GM21825 (cell line): ENCODE results near the gene WFS1.

Experiments used
- ATAC-seq: cut with Tn5 transposase; IDR thresholded peaks from one replicate; pipeline ENCODE4 v1.9.1; 2021; ENCODE audit warnings: mild to moderate bottlenecking, moderate library complexity; ENCODE audit not compliant: unreplicated experiment

WFS1 gene

DNA sequence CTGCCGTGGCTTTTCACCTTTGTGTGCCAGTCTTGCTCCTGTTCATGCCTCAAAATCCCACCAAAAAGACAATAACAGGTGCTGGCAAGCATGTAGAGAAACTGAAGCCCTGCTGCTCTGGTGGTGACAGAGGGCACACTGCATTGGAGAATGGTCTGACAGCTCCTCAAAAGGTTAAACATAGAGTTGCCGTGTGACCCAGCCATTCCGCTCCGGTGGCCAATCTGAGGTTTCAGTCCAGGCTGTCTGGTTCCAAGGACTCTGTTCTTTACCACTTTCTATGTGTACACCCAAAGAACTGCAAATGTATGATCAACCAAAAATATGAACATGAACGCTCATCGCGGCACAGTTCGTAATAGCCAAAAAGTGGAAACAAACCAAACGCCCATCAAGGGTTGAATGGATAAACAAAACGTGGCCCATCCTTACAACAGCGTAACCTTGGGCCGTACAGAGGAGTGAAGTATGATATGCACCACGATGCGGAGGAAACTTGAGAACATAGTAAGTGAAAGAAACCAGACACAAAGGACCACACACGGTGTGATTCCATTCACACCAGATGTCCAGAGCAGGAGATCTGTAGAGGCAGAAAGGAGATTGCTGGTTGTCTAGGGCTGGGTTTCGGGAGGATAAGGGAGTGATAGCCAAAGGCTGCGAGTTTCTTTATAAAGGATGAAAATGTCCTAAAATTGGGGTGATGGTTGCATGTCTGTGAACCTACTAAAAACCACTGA lies 33.6 kb upstream of the WFS1 start:
- no peak for ATAC-seq

DNA sequence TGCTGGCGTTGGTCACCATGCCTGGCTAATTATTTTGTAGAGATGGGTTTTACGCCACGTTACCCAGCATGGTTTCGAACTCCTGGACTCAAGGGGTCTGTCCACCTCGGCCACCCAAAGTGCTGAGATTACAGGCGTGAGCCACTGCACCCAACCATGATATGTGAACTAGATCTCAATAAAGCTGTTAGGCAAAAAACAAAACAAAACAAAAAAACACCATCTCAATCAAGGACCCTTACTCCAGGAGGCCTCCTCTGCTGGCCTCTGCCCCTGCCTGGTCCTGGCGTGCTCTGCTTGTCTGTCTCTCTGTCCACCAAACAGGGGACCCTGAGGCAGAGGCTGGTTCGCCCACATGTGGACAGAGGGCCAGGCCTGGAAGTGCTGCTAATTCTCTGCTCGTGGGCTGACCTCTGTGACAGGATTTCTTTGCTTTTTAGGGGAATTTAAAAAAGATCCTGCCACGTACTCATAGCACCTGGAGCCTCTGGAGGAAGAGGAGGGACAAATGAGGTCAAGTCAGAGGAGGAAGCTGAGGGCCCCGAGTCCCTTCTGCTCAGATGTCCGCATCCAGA lies 32.7 kb upstream of the WFS1 start:
- ATAC-seq: no peak

DNA sequence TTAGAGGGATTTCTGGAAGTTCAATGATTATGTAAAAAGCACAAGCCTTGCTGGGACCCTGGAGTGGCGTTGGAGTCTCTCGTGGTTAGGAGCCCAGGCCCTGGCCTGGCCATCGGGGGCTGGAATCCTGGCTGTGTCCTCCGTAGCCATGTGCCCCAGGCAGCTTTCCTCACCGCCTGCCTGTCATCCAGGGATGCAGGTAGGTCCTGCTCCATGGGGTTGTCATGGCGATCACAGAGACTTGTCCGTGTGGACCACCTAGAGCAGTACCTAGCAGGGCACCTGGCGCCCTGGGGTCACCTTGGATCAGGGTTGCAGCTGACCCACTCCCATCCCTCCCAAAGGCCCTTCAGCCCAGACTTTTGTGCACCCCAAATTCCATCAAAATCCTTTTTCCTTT lies 30.2 kb upstream of the WFS1 start:
- no peak for ATAC-seq

DNA sequence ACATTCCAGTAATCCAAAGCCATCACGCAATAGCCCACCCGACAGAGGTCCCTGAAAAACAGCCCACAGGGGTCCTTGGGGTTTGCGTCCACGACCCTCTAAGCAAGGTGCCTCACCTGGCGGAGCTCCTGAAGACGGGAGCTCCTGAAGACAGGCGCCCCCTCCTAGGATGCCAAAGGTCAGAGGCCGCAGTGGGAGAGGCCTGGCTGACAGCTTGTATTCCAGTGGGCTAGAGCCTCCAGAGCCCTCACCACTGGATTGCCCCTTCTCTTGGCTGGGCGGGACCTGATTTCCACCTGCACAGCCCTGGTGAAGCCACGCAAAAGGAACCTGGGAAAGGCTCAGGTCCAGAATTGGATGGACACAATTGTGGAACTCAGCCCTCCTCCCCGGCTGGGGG lies 29.7 kb upstream of the WFS1 start:
- no peak for ATAC-seq

DNA sequence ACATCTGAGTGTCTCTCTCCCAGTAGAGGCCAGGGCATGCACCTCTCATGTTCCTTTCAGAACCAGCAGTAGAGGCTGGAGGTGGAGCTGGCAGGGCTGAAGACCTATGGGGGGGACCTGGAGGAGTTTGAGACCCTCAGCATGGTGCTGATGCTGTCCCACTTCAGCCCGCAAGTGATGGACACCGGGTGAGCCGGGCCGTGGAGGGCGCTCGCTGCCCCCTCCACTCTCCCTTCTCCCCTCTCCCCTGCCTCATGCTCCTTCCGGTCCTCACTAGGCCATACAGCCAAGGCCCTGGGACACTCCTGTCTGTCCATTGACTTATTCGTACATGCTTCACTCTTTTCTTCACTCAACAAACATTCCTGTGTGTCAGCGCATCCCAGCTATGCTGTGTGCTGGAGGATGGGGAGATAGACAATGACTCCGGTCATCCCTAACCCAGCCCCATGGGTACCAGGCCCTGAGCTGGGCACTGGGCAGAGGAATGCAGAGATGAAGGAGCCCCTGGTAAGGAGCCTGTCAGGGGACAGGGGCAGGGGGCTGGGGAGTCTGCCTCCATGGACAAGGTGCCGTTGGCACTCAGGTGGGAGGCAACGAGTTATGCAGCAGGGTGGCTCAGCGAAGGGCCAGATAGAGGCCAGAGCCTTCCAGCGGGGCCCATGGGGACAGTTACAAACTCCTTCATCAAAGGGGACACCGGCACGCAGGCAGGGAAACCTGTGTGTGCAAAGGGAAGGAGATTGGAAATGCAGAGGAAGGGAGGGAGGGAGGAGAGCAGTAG lies 28.4 kb upstream of the WFS1 start:
- ATAC-seq: no peak

DNA sequence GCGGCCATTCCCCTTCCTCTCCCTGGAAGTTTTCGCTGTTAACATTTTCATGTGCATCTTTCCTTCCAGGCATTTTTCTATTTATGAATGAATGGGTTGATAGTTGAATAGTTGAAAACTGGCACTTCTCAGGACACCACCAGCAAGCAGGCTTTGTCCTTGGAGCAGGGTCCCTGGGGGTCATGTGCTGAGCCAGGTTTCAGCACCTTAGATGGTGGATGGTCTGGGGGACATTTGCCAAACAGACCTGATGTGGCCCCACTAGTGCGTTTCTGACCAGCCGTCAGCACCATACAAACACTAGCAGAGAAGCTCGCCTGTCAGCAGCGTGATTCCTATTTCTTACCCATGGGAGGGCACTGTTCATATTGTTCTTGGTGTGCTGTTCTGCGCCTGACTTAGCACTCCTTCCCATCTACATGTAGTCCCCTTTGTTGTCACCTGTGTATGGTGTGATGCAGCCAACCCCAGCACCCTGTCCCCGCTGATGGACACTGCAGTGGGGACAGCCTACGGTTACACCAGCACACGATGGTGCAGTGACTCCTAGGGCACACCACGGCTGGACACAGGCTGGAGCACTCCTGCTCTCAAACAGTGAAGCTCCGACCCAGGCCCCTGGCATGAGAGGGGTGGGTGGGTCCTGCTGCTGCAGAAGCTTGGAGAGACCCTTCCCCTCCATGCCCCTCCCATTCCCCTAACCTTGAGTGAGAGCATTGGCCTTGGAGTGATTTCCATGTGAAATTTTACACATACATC lies 27.2 kb upstream of the WFS1 start:
- no peak for ATAC-seq

DNA sequence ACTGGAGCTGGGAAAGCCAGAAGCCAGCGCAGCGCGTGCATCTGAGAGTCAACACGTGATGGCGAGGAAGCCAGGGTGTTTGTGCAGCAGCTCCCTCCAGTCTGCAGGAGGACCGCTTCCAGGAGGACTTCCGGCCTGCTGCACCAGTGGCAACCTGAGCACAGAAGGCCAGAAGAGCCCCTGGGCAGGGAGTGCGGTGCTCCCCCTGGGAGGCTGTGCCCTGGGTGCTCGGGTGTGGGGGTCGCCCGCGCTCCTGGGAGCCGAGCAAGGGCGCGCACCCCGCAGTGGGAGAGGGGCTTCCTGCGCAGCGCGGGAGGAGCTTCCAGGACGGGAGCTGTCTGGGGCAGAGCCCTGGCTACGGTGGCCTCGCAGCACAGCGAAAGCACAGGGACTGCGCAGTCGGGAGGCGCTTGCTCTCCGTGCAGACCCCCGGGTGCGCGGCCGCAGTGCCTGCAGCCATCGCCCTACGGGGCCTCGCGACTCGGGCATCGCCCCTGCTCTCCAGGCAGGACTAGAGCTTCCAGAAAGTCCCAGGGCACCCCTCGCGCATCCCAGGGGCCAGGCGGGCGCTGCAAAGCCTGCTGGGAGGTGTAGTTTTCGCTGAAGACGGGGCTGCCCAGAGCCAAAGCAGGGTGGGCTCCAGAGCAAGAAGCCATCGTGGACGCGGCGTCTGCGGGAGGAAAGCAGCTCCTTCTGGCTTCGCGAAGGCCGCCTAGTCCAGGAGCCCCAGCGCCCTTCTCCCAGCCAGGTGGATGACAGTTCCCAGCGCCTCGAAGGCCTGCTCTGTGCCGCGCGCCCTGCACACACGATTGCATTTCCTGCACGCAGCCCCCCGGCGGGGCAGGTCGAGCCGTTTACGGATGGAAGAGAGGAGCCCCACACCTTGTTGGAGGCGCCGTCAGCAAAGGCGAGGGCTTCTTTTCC lies 24.1 kb upstream of the WFS1 start:
- no peak for ATAC-seq

DNA sequence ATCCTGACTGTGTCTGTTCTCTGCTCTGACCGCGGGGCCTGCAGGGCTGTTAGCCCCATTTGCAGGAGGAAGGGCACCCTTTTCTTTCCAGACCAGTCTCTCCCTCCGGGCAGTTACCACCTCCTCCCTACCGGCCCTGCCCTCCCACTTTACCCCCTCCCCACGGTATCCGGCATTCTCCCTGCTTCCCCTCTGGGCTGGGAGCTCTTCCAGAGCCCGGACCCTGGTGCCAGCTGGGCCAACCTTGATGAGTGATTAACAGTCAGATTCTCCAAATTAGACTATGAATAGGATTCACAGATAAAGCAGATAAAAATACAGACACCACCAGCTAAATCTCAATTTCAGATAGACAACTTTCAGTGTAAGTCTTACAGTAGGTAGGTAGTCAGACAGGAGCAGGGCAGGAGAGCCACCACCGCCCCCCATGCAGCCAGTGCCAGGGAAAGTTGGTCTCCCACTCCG lies 23.4 kb upstream of the WFS1 start:
- ATAC-seq: no peak

DNA sequence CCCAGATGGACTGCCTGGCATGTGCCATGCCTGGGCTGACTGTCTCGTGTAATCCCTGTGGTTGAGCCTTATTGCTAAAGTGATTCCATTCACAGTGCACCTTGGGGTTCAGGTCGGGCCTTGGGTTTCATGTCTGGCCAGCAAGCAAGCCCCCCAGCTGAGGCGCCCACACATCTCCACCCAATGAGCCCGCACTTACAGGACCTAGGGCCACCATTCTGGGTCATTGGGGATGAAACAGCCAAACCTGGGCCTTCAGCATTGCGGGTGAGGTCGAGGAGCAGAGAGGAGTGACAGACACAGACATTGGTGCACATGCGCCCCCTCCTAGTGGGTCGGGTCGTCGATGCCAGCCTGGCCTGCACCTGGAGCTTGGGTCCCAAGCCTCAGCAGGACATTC lies 21.3 kb upstream of the WFS1 start:
- no peak for ATAC-seq

DNA sequence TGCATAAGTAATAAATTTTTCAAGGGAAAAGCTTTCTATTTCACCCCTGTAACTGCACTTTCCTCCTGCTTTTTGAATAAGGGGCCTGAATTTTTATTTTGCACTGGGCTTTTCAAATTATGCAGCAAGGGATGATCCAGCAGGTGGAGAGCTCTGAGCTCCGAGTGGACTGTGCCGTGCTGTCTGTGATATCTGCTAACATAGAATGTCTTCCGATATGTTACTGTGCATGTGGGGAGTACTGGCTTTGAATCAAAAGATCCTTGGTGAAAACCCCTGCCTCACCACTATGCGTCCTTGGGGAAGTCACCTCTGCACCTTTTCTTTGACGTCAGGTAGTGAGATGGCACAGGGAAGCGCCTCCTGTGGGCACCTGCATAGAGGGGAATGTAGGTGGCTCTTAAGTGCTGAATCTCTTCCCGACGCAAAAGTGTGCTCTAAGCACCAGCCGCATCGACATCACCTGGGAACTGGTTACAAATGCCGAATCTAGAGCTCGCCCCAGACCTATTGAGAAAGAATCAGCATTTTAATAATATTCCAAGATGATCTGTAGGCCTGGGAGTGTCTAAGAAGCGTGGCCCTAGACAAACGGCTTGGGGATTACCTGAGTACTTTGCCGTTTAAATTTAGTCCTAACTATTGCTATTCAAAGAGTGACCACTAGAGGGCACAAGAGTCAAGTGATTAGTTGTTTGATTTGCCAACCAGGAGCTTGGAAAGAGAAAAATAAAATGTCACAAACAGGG lies 19.2 kb upstream of the WFS1 start:
- no peak for ATAC-seq

DNA sequence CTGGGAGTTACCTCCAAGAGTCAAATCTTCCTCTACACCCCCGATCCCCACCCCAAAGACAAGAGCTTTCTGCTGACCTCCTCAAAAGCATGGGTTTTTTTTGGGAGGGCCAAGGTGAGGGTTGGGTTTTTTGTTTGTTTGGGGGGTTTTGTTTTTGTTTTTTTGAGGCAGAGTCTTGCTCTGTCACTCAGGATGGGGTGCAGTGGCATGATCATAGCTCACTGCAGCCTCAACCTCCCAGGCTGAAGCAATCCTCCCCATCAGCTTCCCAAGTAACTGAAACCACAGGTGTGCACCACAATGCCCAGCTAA lies 18.7 kb upstream of the WFS1 start:
- no peak for ATAC-seq

DNA sequence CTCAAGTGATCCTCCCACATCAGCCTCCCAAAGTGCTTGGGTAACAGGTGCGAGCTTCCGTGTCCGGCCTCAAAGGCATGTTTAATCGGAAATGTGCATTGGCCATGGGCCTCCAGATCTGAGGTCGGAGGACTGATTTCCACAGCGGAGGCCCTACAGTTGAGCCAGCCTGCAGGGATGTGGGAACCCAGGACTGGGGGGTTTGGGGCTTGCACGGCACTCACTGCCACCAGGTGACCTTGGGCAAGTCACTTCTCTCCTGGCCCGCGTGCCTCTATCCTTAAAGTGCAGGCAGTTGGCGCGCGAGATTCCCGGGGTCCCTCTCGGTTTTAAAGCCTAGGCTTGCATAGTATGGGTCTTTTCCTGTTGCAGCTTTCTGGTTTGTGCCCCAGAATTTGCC lies 18.3 kb upstream of the WFS1 start:
- no peak for ATAC-seq

DNA sequence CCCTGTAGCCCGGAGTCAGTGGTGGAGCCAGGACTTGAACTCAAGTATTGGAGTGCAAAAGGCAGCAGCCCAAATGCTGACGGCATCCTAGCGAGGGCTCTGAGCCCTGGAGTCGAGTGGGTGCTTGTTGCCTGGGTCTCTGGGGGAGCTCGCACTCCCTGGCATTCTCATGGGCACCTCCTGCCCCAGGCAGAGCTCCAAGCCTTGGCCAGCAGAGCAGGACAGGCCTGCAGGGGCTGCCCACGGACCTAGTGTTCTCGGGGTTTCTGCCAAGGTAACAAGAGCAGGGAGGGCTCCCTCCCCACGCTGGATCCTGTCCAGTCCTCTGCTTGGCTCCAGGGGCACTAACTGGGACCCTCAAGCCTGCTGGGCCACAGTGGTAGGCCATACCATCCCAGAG lies 17.6 kb upstream of the WFS1 start:
- no peak for ATAC-seq

DNA sequence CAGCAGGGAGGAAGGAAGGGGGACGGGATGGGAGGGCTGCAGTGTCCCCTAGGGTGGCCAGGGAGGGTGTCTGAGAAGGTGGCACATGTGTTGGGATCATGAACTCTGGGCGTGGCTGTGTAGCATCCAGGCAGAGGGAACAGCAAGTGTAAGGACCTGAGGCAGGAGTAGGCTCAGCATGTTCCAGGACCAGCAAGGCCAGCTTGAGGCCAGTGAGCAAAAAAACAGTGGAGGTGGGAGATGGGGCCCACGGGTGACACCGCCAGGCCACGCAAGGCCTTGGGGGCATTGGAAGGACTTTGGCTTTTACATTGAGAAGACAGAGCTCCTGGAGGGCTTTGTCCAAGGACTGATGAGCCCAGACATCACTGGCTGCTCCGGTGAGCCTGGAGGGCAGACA lies 16.5 kb upstream of the WFS1 start:
- no peak for ATAC-seq

DNA sequence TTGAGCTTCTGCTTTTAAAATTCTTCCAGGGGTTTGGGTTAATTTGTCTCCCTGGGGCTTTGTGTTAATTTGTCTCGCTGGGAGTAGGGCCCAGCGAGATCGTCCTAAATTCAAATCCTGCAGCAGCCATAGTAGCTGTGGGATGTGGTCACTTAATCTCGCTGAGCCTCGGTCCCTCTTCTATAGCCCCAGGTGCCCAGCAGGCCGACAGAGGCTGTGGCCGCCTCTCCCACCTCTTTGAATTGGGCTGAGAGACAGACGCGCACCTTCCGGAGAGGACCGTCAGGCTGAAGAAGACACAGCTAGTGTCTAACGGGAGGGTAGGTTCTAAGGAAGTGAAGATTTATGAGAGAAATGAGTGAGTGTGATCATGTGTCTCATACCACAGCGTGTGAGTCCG lies 15.7 kb upstream of the WFS1 start:
- ATAC-seq: no peak

DNA sequence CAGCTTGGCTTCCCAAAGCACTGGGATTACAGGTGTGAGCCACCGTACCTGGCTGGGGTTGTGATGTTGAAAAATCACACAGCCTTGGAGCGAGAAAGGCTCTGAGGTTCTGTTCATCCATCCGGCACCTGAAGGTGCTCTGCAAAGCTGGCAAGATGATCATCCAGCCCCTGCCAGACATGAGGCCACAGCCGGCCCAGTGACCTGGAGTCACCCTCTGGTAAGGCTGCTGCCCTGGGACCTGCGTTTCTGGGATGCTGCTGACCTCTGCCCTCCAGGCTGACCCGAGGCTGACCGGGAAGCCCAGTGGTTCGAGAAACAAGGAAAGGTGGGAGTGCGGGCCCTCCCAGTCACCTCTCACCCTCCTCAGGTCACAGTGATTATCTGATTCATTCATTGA lies 13.5 kb upstream of the WFS1 start:
- no peak for ATAC-seq

DNA sequence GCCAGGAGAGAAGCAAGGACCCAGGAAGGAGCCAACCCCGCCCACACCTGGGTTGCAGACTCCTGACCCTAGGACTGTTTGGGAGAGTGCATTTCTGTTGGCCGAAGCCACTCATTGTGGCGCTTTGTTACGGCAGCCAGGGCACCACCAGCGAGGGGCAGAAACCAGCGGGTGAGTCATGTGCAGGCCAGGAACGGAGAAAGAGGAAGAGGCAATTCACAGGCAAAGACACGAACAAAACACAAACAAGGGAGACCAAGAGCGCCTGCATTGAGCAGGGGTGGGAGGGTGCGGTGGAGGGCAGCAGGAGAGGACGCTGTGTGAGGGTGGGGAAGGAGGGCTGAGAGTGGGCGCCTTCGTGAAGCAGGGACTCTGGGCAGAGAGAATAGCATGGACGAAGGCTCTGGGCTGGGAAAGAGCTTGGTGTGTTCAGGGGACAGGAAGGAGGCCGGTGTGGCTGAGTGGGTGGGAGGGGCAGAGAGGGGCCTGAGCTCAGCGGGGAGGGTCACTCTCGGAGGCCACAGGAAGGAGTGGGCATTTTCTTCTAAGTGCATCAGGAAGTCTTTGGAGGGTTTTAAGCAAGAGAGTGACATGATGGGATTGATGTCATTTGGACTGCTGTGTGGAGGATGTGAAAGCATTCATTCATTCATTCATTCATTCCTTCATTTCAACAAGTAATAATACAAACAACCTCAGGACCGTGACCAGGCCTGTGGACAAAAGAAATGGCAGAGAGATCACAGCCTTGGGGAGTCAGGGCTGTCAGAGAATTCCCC lies 12.2 kb upstream of the WFS1 start:
- ATAC-seq: no peak

DNA sequence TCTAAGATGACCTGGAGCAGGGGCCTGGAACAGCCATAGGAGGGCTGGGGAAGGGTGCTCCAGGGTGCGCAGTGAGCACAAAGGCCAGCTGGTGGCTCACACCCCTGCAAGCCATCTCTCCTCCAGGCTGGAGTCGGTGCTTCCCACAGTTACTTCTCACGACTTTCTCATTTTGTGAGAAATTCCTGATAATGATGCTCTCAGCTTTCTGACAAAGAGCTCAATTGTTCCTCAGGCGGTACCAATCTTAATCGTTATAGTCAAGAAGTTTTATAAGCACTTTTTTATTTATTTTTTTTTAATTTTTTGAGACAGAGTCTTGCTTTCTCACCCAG lies 11.7 kb upstream of the WFS1 start:
- no peak for ATAC-seq

DNA sequence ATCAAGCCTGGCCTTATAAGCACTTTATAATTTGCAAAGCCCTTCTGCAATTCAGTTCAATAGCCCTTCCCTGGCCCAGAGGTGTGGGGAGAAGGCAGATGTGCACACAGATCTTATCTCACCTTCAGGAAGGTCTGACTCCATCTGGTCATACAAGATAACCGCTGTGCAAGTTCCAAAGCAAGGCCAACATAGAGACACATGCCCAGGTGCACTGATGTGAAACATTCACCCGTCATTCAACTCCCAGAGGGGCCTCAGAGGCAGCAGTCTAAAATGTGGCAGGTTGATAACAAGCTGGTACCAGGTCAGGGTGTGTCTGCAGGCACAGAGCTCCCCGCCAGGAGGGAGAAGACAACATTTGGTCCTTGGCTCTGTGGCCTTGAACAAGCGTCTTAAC lies 10.9 kb upstream of the WFS1 start:
- no peak for ATAC-seq
